ENCODE data around the gene NDUFAF3. TPM values are rescaled to one million over a fixed set of nuclear protein-coding genes. Genes with fewer than 3 reads are reported as not detected.

The NDUFAF3 gene
- total RNA-seq, 2 donors from 2014 or later = 62.2 to 98.4 TPM

- Histone ChIP-seq H3K27me3 (no peaks in the 10 kb centered on the region), H3K36me3 (peaks cover 13% of the 10 kb centered on the region), H3K9me3 (no peaks in the 10 kb centered on the region), H3K9ac (ENCODE audit: low read depth in 2 of 2, low read length in 2 of 2) (no peak overlapping the region), H3K27ac (no peak overlapping the region), H3K4me1 (peaks cover 7% of the 10 kb centered on the region), H3K4me3 (no peak overlapping the region)
- DNase-seq = no peak
- TF ChIP-seq CTCF (IDR thresholded peaks at IDR 0.05) = no peak
- intact Hi-C loops (cut with DNase I) = no loop called here
Measured at GRCh38 chr3:49030321-49030720, 8.4 kb downstream of the NDUFAF3 start.

- H3K36me3 ChIP-seq = peaks cover 13% of the 10 kb centered on the region
- H3K27me3 ChIP-seq = no peaks in the 10 kb centered on the region
- intact Hi-C loops (cut with DNase I) = no loop called here
- H3K9ac ChIP-seq (ENCODE audit: low read depth in 2 of 2, low read length in 2 of 2) = no peak overlapping the region
- DNase-seq = no peak
- no peaks in the 10 kb centered on the region for H3K9me3 ChIP-seq
- no peak overlapping the region for H3K4me3 ChIP-seq
- H3K27ac ChIP-seq = no peak overlapping the region
- no peak for TF ChIP-seq CTCF (IDR thresholded peaks at IDR 0.05)
- peaks cover 7% of the 10 kb centered on the region for H3K4me1 ChIP-seq
Measured at GRCh38 chr3:49032646-49033304, 10.9 kb downstream of the NDUFAF3 start.

GRCh38 chr3:49034650-49035049 lies 12.7 kb downstream of the NDUFAF3 start:
- H3K4me1 ChIP-seq = no peaks in the 10 kb centered on the region
- H3K27ac ChIP-seq = no peak overlapping the region
- TF ChIP-seq CTCF (IDR thresholded peaks at IDR 0.05) = no peak
- H3K36me3 ChIP-seq = peaks cover 13% of the 10 kb centered on the region
- DNase-seq = no peak
- H3K27me3 ChIP-seq = no peaks in the 10 kb centered on the region
- H3K9ac ChIP-seq (ENCODE audit: low read depth in 2 of 2, low read length in 2 of 2) = no peak overlapping the region
- H3K4me3 ChIP-seq = no peak overlapping the region
- intact Hi-C loops (cut with DNase I) = no loop called here
- H3K9me3 ChIP-seq = no peaks in the 10 kb centered on the region

- no peak for TF ChIP-seq CTCF (IDR thresholded peaks at IDR 0.05)
- intact Hi-C loops (cut with DNase I) = no loop called here
- H3K4me3 ChIP-seq = no peak overlapping the region
- no peaks in the 10 kb centered on the region for H3K27me3 ChIP-seq
- no peak for DNase-seq
- H3K9me3 ChIP-seq = no peaks in the 10 kb centered on the region
- no peak overlapping the region for H3K27ac ChIP-seq
- H3K36me3 ChIP-seq = peaks cover 13% of the 10 kb centered on the region
- H3K4me1 ChIP-seq = no peaks in the 10 kb centered on the region
- H3K9ac ChIP-seq (ENCODE audit: low read depth in 2 of 2, low read length in 2 of 2) = no peak overlapping the region
Measured at GRCh38 chr3:49035281-49035680, 13.4 kb downstream of the NDUFAF3 start.

- Histone ChIP-seq H3K27me3 (no peaks in the 10 kb centered on the region), H3K4me3 (no peak overlapping the region), H3K4me1 (no peaks in the 10 kb centered on the region), H3K27ac (no peak overlapping the region), H3K36me3 (peaks cover 8% of the 10 kb centered on the region), H3K9me3 (no peaks in the 10 kb centered on the region), H3K9ac (ENCODE audit: low read depth in 2 of 2, low read length in 2 of 2) (no peak overlapping the region)
- no peak for TF ChIP-seq CTCF (IDR thresholded peaks at IDR 0.05)
- DNase-seq = no peak
- intact Hi-C loops (cut with DNase I) = no loop called here
Measured at GRCh38 chr3:49053543-49053942, 31.6 kb downstream of the NDUFAF3 start.

Data from colonic mucosa (tissue), 4 donors.